GM12892 (cell line): ENCODE data around the gene PSMD9. TPM values are rescaled to one million over a fixed set of nuclear protein-coding genes. Genes with fewer than 3 reads are reported as not detected.
"Not testable (repeated sequence)": the region's sequence is repeated elsewhere in the genome, so short reads cannot be mapped to it uniquely, and the experiment has no call there.

Experiments used
- DNase-seq: peaks from one replicate; pipeline ENCODE4 v3.0.0; 2011; ENCODE audit not compliant: insufficient read length
- FAIRE-seq: peaks from 2 replicates; lab custom pipeline; 2011; peaks lifted over from hg19 to GRCh38; lab: Jason Lieb, UNC
- POLR2A ChIP-seq: IDR thresholded peaks from 2 replicates; pipeline ENCODE4 v1.6.1; 2011; ENCODE audit warnings: low read depth, low read length, control low read depth
- POLR2AphosphoS5 ChIP-seq: IDR thresholded peaks from 2 replicates; pipeline ENCODE4 v1.6.1; 2011; ENCODE audit warnings: low read depth, low read length, control low read depth
- TAF1 ChIP-seq: IDR thresholded peaks from 2 replicates; pipeline ENCODE4 v1.6.1; 2011; ENCODE audit warnings: low read depth, mild to moderate bottlenecking, control low read depth, low read length, borderline replicate concordance
- polyA plus RNA-seq: library from polyadenylated mRNA; unstranded; fragments of >200 nt; gene quantifications from one replicate; pipeline ENCODE4 v1.2.1, GENCODE V29; 2012; ENCODE audit warnings: missing spikeins, inconsistent platforms; ENCODE audit not compliant: missing spikeins

Gene PSMD9
- 34.6 TPM for polyA plus RNA-seq

GRCh38 chr12:121888478-121889273, at the start of gene PSMD9:
Gene PSMD9 (plus strand): TSS chr12:121888790. CDS start chr12:121888857, 67 bp downstream.
- TF ChIP-seq POLR2AphosphoS5 (peak; percentile 85), TAF1 (0 out of 2 replicates have a peak, but pooled peaks have one; percentile 42), POLR2A (peak; percentile 90)
- DNase-seq (peak; percentile 92), FAIRE-seq (peak; percentile 97)

GRCh38 chr12:121839106-121839992, 49.2 kb upstream of the PSMD9 start:
- FAIRE-seq (peak; percentile 98), DNase-seq (peak; percentile 96)
- TF ChIP-seq POLR2AphosphoS5 (0 out of 2 replicates have a peak, but pooled peaks have one; percentile 32), TAF1 (no peak), POLR2A (peak; percentile 41; the same call in 1 of the 2 replicates)

GRCh38 chr12:121839993-121840761, 48.4 kb upstream of the PSMD9 start:
- FAIRE-seq = peak; percentile 14
- DNase-seq = no peak
- TF ChIP-seq POLR2A (no peak), TAF1 (no peak), POLR2AphosphoS5 (no peak)

- DNase-seq (no peak), FAIRE-seq (no peak)
- no peak for TF ChIP-seq POLR2AphosphoS5
- no peak for TF ChIP-seq POLR2A
- TF ChIP-seq TAF1 = no peak
Measured at GRCh38 chr12:121843236-121843982, 45.2 kb upstream of the PSMD9 start.

GRCh38 chr12:121845701-121846100, 42.9 kb upstream of the PSMD9 start:
- no peak for TF ChIP-seq POLR2AphosphoS5
- no peak for TF ChIP-seq POLR2A
- TF ChIP-seq TAF1 = no peak
- DNase-seq = no peak
- FAIRE-seq = no peak

- no peak for FAIRE-seq
- no peak for TF ChIP-seq POLR2AphosphoS5
- no peak for TF ChIP-seq TAF1
- TF ChIP-seq POLR2A = no peak
Measured at GRCh38 chr12:121849211-121849610, 39.4 kb upstream of the PSMD9 start.

GRCh38 chr12:121849665-121850064, 38.9 kb upstream of the PSMD9 start:
- TF ChIP-seq TAF1 = no peak
- TF ChIP-seq POLR2AphosphoS5 = no peak
- TF ChIP-seq POLR2A = no peak
- DNase-seq = no peak
- FAIRE-seq = no peak

More at GRCh38 chr12:121849211-121849610, 39.4 kb upstream of the PSMD9 start:
- DNase-seq = no peak

GRCh38 chr12:121852392-121852791, 36.2 kb upstream of the PSMD9 start:
- not testable (repeated sequence) for FAIRE-seq, DNase-seq

GRCh38 chr12:121857322-121858246, 31.0 kb upstream of the PSMD9 start:
- no peak for FAIRE-seq

GRCh38 chr12:121858318-121858661, 30.3 kb upstream of the PSMD9 start:
- FAIRE-seq (no peak), DNase-seq (no peak)
- TF ChIP-seq POLR2A (no peak), TAF1 (no peak), POLR2AphosphoS5 (no peak)

More at GRCh38 chr12:121857322-121858246, 31.0 kb upstream of the PSMD9 start:
- no peak for DNase-seq
- TF ChIP-seq POLR2A (no peak), TAF1 (no peak), POLR2AphosphoS5 (no peak)
